K562 (cell line): Measurements from ENCODE around the gene TIA1. TPM values are rescaled to one million over a fixed set of nuclear protein-coding genes. Genes with fewer than 3 reads are reported as not detected.

Source experiments
- KAT7 ChIP-seq: sonication (generic); formaldehyde crosslinking; IDR thresholded peaks from 2 replicates; pipeline ENCODE4 v1.8.0; 2022; ENCODE audit warnings: missing genetic modification reagents, mild to moderate bottlenecking, borderline replicate concordance
- MGA ChIP-seq: fragments of 450-650 bp; IDR thresholded peaks from 2 replicates; pipeline ENCODE4 v1.6.1; 2016; ENCODE audit warnings: mild to moderate bottlenecking, moderate library complexity
- MTF1 ChIP-seq: fragments of 250-450 bp; sonication (Bioruptor Pico); IDR thresholded peaks from 2 replicates; pipeline ENCODE4 v1.9.0; 2021; ENCODE audit warnings: moderate library complexity, mild to moderate bottlenecking, inconsistent platforms, borderline replicate concordance
- NFATC3 ChIP-seq: fragments of 450-650 bp; IDR thresholded peaks from 2 replicates; pipeline ENCODE4 v1.6.1; 2017; ENCODE audit warnings: mild to moderate bottlenecking
- ZKSCAN1 ChIP-seq: fragments of 150-350 bp; IDR thresholded peaks from 2 replicates; pipeline ENCODE4 v1.6.1; 2016; ENCODE audit warnings: low read depth, low read length
- ZNF318 ChIP-seq, 2 experiments: fragments of 450-650 bp; IDR thresholded peaks; 2 replicates each; pipeline ENCODE4 v1.6.1; 2016; ENCODE audit warnings: mild to moderate bottlenecking in 2 of 2, borderline replicate concordance in 1 of 2, low read depth in 1 of 2, moderate library complexity in 1 of 2
- polyA plus RNA-seq, 8 experiments: library from polyadenylated mRNA; depleted of rRNA in 4 of 8; stranded (reverse) in 5 of 8; unstranded in 3 of 8; fragments of >200 nt; fragmentation: Nextera tagmentation in 2 of 8; fragmentation: Illumina TruSeq in 1 of 8; extraction: Ambion mirVana in 2 of 8; extraction: Trizol in 1 of 8; gene quantifications; 2 replicates each; pipeline versions ENCODE4 v1.2.1 to v1.2.3, GENCODE V29; 2011 to 2014; ENCODE audit warnings: inconsistent platforms in 1 of 8, missing spikeins in 1 of 8
- total RNA-seq, 7 experiments: library from RNA; depleted of rRNA in 6 of 7; stranded (reverse); fragments of >200 nt in 6 of 7; fragmentation: Illumina TruSeq in 2 of 7; extraction: Trizol in 2 of 7; gene quantifications; 2 replicates each; pipeline versions ENCODE4 v1.2.1 to v1.2.3, GENCODE V29; 2011 to 2021; ENCODE audit warnings: low replicate concordance in 1 of 7

Gene TIA1
- total and polyA plus RNA-seq, 9 of the 15 experiments (the other 6 are each of a cell fraction or from before 2014, with no cell fraction given): 25.3 to 129 (median 79.6) TPM

DNA sequence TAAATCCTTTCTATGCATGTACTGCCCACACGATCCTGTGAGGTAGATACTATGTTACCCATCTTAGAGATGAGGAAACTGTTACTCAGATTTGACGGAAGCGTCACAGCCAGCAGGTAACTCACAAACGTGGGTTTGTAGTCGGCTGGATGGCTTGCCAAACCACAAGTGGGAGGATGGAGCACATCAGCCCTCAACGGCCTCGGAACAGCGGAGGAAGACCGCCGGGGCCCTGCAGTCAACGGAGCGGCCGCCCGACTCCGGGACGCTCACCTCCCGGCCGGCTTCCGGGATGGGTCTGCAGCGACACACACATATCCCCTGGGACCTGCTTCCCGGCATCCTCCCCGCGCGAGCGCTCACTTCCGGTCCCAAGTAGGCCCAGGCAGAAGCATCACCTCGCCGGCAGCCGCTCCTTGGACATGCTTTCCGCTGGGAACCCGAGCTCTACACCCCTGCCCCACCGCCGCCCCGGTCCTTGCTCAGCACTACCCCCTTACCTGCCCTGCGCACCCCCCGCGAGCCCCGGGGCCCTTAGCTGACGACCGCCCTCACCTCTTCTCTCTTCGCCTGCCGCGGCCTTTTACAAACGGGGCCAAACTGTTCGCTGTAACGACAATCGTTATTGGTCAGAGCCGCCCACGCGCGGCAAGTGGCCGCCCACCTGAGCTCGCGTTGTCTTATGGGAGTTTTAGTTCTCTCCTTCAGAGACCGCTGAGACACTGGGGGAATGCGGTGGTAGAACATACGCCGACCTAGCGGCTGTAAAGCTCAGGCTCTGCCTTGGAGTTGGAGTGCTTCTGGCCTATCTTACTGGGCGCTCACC lies 57.8 kb downstream of the TIA1 start, which contains the start of gene C2orf42 (continued):
- no peak for TF ChIP-seq ZNF318 (IDR thresholded peaks at IDR 0.05; ENCODE audit: borderline replicate concordance in 1 of 2, low read depth in 1 of 2)
- TF ChIP-seq KAT7: no peak
- TF ChIP-seq ZKSCAN1: peak; percentile 14; the same call in 1 of the 2 replicates
- no peak for TF ChIP-seq NFATC3
- TF ChIP-seq MTF1 (CRISPR knock-in tag): no peak
- no peak for TF ChIP-seq MGA
